Measurements from ENCODE around the gene GJC2. TPM values are rescaled to one million over a fixed set of nuclear protein-coding genes. Genes with fewer than 3 reads are reported as not detected.
A peak's percentile ranks its signal among the peaks of the same experiment; 100 is the strongest.
"Not testable (repeated sequence)": the region's sequence is repeated elsewhere in the genome, so short reads cannot be mapped to it uniquely, and the experiment has no call there.

The GJC2 gene
- 0.17 and 0.60 TPM in 2 replicates for total RNA-seq (2014; rRNA removed; shearing (Covaris generic))

GRCh38 chr1:228149406-228150119 lies at the start of gene GJC2:
TSS of gene GJC2 (plus strand) at chr1:228149930. CDS start at chr1:228157759, 7,829 bp downstream.
- DNase-seq (ENCODE audit: low read depth), result peak; percentile 54

GRCh38 chr1:228100822-228101613 lies 48.7 kb upstream of the GJC2 start:
- DNase-seq (ENCODE audit: low read depth), result no peak

- DNase-seq (ENCODE audit: low read depth), result no peak
These were observed 48.1 kb upstream of the GJC2 start for GRCh38 chr1:228101614-228101993.

- DNase-seq (ENCODE audit: low read depth), result peak; percentile 64
These were observed 47.5 kb upstream of the GJC2 start for GRCh38 chr1:228101994-228102790.

GRCh38 chr1:228102791-228103620 lies 46.7 kb upstream of the GJC2 start, which contains the start of gene C1orf35:
TSS of gene C1orf35 (minus strand) at chr1:228103325. CDS start at chr1:228103227, 98 bp downstream.
- DNase-seq (ENCODE audit: low read depth), result peak; percentile 96

DNA sequence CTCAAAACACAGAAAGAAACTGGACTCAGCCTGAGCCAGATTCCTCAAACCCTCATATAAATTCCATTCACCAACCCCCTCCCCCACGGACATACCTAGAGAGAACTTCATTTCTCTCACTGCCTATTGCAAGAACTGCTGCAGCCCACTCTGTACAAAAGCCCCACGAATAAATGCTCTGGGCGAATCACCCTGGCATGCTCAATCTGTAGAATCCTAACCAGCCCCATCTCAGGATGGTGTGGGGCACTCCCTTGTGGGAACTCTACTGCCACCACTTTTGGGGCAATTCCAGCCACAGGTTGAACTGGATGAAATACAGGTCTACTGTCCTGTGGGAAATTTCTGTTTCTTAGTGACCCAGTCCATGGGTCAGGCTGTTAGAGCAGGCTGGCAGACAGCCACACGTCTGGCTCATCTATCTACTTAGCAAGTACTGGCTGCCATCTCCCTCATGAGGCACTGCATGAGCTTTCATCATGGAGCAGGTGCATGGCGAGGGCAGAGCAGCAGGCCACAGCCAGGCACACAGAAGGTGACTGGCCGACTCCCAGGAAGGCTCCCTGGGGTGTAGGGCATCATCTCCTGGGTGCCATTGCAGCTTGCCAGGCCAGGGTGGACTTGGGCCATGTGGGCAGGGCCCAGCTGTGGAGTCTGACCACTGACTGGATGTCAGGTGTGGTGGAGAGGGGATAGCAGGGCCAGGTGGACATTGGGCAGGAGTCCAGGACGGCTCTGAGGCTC lies 45.0 kb upstream of the GJC2 start:
- DNase-seq (ENCODE audit: low read depth), result no peak

DNA sequence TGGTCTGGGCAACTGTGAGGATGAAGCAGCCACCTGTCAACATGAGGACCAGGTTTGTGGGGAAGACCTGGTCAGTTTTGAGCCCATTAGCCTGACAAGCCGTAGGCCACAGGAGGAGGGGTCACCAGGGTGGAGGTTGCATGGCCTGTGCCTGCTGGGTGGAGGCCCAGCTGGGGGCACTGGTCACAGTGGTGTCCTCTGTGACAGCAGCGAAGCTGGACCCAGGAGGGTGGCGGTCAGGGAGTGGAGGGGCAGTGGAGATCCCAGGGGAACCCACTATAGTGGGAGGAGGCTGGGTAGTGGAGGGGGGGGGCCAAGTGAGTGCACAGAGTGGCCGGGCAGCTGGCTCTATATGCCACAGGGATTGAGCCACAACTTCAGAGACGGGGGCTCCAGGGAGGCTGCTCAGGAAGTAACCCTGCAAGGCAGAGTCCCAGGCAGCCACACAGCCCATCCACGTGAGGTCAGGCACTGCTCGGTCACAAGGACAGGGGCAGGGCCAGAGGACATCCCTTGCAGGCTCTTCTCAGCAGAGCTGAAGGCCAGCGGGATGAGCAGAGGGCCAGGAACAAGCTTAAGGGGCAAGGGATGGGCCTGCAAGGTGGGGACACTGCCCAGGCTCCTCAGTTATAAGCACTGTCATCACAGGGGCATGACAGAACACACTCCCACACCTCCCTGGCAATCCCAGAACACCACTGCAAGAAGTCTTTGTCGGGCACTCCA lies 44.3 kb upstream of the GJC2 start:
- no peak for DNase-seq (ENCODE audit: low read depth)

DNA sequence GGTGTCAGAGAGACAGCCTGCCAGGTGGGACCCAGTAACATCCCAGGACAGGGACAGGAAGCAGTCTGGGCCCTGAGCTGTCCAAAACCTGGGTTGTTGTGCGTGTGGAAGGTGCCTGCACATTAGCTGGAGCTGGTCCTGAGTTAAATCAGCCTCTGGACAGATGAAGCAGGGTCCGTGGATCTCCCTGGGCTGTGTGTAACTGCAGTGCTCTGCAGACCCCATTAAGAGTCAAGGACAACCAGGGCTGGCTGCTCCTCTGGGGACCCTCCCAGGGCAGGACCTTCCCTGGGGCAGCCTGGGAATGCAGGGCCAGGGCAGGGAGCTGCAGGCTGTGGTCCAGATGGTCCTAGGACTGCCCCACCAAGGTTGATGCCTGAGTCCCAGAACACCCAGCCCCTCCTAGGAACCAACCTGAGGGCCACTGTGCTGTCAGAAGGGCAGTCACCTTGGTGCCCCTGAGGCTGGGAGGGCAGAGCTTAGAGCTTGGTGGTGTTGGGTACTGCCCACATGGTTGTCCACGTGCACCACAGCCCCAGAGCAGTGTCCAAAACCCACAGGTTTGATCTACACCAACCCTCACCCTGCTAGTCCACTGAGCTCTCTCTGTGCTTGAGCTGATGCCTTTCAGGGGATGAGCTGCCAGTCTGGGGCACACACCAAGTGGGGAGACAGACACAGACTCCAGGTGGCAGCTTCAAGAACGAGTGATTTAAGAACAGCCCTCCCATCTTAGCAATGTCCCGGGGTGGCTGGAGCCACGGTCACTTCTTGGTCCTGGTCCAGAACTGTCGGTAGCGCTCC lies 43.5 kb upstream of the GJC2 start:
- DNase-seq (ENCODE audit: low read depth), result no peak

DNA sequence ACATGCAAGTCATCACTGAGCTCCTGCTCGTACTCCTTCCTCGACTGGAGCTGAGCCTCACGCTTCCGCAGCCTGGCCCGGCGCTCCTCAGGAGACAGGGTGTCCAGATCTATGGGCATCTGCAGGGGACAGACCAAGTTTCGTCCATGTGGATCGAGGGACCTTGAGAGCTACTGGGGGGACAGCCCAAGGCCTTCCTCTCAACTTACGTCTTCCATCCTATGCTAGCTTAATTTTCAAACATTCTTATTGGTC lies 43.0 kb upstream of the GJC2 start:
- no peak for DNase-seq (ENCODE audit: low read depth)

DNA sequence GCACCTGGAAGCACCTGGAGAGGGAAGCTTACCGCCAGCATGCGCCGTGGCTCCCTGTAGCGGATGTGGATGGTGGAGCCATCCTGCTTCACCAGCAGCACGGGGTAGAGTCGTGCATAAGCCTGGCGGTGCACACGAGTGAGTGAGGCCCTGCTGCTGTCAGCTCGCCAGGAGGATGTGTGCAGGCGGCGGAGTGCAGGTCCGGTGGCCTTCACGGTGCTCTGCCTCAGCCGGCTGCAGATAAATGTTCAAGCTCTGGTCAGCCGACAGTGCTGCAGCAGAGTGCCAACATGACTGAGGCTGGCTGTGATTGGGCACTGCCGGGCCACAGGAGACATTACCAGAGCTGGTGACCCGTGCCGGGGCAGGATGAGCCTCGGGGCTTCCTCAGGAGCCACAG lies 42.1 kb upstream of the GJC2 start:
- DNase-seq (ENCODE audit: low read depth), result no peak

DNA sequence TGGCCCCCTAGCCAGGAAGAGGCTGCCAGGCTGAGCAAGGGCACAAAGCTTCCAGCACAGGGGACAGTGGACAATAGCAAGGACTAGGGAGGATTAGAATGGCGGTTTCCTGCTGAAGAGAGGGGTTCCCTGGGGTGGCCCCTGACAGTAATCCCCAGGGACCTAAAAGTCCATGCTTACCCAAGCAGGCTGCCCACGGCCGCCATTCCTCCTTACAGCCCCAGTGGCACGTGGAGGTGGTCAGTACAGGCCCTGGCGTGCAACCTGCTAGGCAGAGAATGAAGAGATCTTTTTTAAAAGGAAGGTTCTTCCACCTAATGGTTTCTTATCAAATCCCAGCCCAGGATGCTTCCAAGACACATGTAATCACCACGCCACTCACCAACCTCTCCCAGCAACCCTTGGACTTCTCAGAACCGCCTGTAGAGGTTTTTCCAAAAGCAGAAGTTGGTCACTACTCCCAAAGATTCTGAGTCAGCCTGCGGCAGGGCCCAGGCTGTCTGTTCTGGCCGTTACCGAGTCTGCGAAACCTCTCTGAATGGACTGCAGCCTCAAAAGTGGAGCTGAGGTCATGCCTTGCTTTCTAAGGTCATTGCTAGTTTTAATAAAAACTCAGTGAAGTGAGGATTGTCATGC lies 41.6 kb upstream of the GJC2 start:
- DNase-seq (ENCODE audit: low read depth), result no peak

DNA sequence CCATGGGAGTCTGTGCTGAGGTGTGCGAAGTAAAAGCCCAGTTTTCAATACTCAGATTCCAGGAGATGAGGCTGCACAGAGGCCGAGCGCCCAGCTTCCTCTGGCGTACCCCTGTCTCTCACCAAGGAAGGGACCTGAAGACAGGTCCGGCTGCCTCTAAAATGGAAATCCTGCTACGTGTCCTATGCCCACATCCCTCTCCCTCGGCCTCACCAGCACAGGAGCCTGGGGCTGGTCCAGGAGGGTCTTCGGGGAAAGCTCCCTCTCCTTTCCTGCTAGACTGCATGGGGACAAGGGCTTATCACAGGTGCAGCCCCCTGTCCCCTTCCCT lies 41.0 kb upstream of the GJC2 start:
- DNase-seq (ENCODE audit: low read depth), result no peak

- DNase-seq (ENCODE audit: low read depth), result peak; percentile 98
These were observed 40.4 kb upstream of the GJC2 start, which contains the start of gene MRPL55 for GRCh38 chr1:228109073-228109961. TSS of gene MRPL55 (minus strand) at chr1:228109299. CDS start at chr1:228108260, 1,039 bp downstream.

- no peak for DNase-seq (ENCODE audit: low read depth)
These were observed 39.7 kb upstream of the GJC2 start for GRCh38 chr1:228109962-228110488.

DNA sequence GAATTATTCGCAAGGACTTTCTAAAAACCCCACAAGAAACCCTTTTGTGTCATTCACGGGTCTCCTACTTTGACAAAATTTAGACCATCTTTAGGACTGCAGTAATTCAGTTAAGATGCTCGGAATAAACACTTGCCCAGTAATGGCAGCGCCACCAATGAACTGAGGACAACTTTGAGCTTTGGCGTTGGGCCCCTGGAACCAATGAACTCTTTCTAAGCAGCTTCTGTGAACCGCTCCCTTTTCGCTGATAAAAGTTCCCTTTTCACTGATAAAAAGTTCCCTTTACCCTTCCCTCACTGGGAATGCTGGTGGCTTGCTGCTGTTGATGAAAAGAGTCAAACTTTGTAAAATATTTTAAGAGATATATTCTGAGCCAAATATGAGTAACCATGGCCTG lies 39.2 kb upstream of the GJC2 start:
- no peak for DNase-seq (ENCODE audit: low read depth)

DNA sequence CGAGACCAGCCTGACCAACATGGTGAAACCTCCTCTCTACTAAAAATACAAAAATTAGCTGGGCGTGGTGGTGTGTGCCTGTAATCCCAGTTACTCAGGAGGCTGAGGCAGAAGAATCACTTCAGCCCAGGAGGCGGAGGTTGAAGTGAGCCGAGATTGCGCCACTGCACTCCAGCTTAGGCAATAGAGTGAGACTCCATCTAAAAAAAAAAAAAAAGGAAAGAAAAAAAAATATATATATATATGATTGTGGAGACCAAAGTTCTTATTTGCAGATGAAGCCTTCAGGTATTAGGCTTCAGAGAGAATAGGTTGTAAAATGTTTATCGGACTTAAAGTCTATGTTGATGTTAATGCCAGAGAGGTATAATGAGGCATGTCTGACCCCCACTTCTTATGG lies 38.4 kb upstream of the GJC2 start:
- not testable (repeated sequence) for DNase-seq (ENCODE audit: low read depth)

- DNase-seq (ENCODE audit: low read depth), result no peak
These were observed 37.6 kb upstream of the GJC2 start for GRCh38 chr1:228112167-228112566.

GRCh38 chr1:228112617-228113016 lies 37.1 kb upstream of the GJC2 start:
- no peak for DNase-seq (ENCODE audit: low read depth)

Data from Daoy (cell line).